ENCODE data around the gene POLH.

- TF ChIP-seq USF2 (IDR thresholded peaks at IDR 0.05; ENCODE audit: low read depth, low read length) (no peak), RAD21 (IDR thresholded peaks at IDR 0.05; ENCODE audit: low read length) (no peak), POLR2A (IDR thresholded peaks at IDR 0.05; ENCODE audit: low read depth, low read length) (no peak), CEBPB (IDR thresholded peaks at IDR 0.05; ENCODE audit: low read depth, low read length) (no peak), RCOR1 (IDR thresholded peaks at IDR 0.05; ENCODE audit: insufficient replicate concordance, low read length) (no peak), FOS (IDR thresholded peaks at IDR 0.05; ENCODE audit: low read depth, low read length) (no peak), MAZ (IDR thresholded peaks at IDR 0.05; ENCODE audit: borderline replicate concordance, low read depth, low read length) (no peak), SMC3 (IDR thresholded peaks at IDR 0.05; ENCODE audit: low read depth, low read length) (no peak), RFX5 (IDR thresholded peaks at IDR 0.05; ENCODE audit: low read depth, low read length) (no peak)
- TF ChIP-seq, protein P1, sequence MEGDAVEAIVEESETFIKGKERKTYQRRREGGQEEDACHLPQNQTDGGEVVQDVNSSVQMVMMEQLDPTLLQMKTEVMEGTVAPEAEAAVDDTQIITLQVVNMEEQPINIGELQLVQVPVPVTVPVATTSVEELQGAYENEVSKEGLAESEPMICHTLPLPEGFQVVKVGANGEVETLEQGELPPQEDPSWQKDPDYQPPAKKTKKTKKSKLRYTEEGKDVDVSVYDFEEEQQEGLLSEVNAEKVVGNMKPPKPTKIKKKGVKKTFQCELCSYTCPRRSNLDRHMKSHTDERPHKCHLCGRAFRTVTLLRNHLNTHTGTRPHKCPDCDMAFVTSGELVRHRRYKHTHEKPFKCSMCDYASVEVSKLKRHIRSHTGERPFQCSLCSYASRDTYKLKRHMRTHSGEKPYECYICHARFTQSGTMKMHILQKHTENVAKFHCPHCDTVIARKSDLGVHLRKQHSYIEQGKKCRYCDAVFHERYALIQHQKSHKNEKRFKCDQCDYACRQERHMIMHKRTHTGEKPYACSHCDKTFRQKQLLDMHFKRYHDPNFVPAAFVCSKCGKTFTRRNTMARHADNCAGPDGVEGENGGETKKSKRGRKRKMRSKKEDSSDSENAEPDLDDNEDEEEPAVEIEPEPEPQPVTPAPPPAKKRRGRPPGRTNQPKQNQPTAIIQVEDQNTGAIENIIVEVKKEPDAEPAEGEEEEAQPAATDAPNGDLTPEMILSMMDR (conservative IDR thresholded peaks at IDR 0.05; ENCODE audit: low read depth, low read length), result no peak
Measured at GRCh38 chr6:43588194-43588593, 12.2 kb downstream of the POLH start.
